ENCODE data around the gene DUSP21.
"Not testable (repeated sequence)": the region's sequence is repeated elsewhere in the genome, so short reads cannot be mapped to it uniquely, and the experiment has no call there.

DUSP21 gene

DNA sequence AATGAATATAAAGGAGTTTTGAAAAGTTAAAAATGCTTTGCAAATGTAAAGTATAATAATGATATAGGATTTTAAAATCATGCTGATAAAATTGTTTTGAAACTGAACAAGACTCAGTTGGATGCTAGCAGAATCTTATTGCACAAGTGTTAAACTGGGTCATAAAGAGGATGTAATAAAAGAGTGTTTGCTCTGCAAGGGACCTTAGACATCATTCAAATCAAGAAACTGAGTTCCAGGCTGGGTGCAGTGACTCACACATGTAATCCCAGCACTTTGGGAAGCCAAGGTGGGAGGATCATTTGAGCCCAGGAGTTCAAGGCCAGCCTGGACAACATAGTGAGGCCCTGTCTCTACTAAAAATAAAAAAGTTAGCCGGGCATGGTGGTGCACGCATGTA lies 27.5 kb upstream of the DUSP21 start:
- Histone ChIP-seq H2AFZ (ENCODE audit: low read length) (no peak overlapping the region), H4K8ac (ENCODE audit: low read depth, low read length) (no peak overlapping the region), H2AK5ac (ENCODE audit: low read depth, low read length) (no peak overlapping the region), H2BK120ac (ENCODE audit: low read depth, low read length) (no peak overlapping the region), H2BK12ac (ENCODE audit: low read length) (no peak overlapping the region), H2BK5ac (ENCODE audit: low read length) (no peak overlapping the region), H3K14ac (ENCODE audit: low read length) (no peak overlapping the region), H3K9ac (ENCODE audit: low read depth, low read length, poor library complexity) (no peak overlapping the region), H3K4ac (ENCODE audit: low read length) (no peak overlapping the region), H3K23ac (ENCODE audit: low read depth, low read length, poor library complexity) (no peak overlapping the region), H4K91ac (ENCODE audit: low read depth, low read length, poor library complexity) (no peak overlapping the region), H3K79me1 (ENCODE audit: low read depth, low read length) (no peaks in the 10 kb centered on the region), H3K36me3 (replicated peaks in 1 of 2; ENCODE audit: control insufficient read depth in 2 of 2, insufficient read depth in 2 of 2, low read length in 2 of 2) (no peaks in the 10 kb centered on the region), H3K4me3 (ENCODE audit: low read length in 2 of 2) (no peak overlapping the region), H3K27ac (replicated peaks; ENCODE audit: low read length) (no peak overlapping the region), H3K9me3 (replicated peaks in 1 of 2; ENCODE audit: control insufficient read depth in 2 of 2, insufficient read depth in 1 of 2, low read depth in 1 of 2, low read length in 2 of 2) (no peaks in the 10 kb centered on the region), H3K27me3 (ENCODE audit: control insufficient read depth in 3 of 3, insufficient read depth in 3 of 3, low read depth in 1 of 3, low read length in 3 of 3) (no peaks in the 10 kb centered on the region), H3K18ac (ENCODE audit: low read length) (no peak overlapping the region), H3K4me2 (ENCODE audit: insufficient read depth, low read length, poor library complexity, severe bottlenecking) (no peak overlapping the region), H3K4me1 (ENCODE audit: control insufficient read depth in 2 of 2, insufficient read depth in 1 of 2, low read depth in 1 of 2, low read length in 2 of 2) (no peaks in the 10 kb centered on the region), H2BK15ac (ENCODE audit: low read length) (no peak overlapping the region)
- DNase-seq (ENCODE audit: low spot score): no peak
- WGBS, 2 donors (ENCODE audit: extremely low coverage in 2 of 2, insufficient read length in 2 of 2, insufficient replicate concordance in 1 of 2): no CpG with 5 or more reads among the region's 2 CpGs

DNA sequence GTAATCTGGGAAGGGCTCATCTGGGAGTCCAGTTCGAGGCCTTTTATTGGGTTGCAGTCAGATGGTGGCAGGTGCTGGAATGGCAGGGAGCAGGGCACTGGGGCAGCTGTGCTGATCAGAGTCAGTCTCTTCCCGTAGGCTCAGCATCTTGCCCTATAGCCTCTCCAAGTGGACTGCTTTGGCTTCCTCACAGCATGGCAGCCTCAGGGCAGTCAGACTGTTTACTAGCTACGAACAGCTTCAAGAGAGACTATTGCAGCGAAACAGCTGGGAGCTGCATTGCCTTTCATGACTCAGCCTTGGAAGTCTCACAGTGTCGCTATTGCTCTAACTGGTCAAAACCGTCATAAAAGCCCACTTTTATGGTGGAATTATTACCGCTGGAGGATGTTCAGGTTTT lies 26.8 kb upstream of the DUSP21 start:
- Histone ChIP-seq H4K8ac (ENCODE audit: low read depth, low read length) (no peak overlapping the region), H3K4me3 (ENCODE audit: low read length in 2 of 2) (no peak overlapping the region), H3K9ac (ENCODE audit: low read depth, low read length, poor library complexity) (no peak overlapping the region), H3K18ac (ENCODE audit: low read length) (no peak overlapping the region), H3K4me1 (ENCODE audit: control insufficient read depth in 2 of 2, insufficient read depth in 1 of 2, low read depth in 1 of 2, low read length in 2 of 2) (no peaks in the 10 kb centered on the region), H4K91ac (ENCODE audit: low read depth, low read length, poor library complexity) (no peak overlapping the region), H2AFZ (ENCODE audit: low read length) (no peak overlapping the region), H3K23ac (ENCODE audit: low read depth, low read length, poor library complexity) (no peak overlapping the region), H3K4ac (ENCODE audit: low read length) (no peak overlapping the region), H2BK15ac (ENCODE audit: low read length) (no peak overlapping the region), H2BK5ac (ENCODE audit: low read length) (no peak overlapping the region), H3K27me3 (ENCODE audit: control insufficient read depth in 3 of 3, insufficient read depth in 3 of 3, low read depth in 1 of 3, low read length in 3 of 3) (no peaks in the 10 kb centered on the region), H3K14ac (ENCODE audit: low read length) (no peak overlapping the region), H3K27ac (replicated peaks; ENCODE audit: low read length) (no peak overlapping the region), H3K36me3 (replicated peaks in 1 of 2; ENCODE audit: control insufficient read depth in 2 of 2, insufficient read depth in 2 of 2, low read length in 2 of 2) (no peaks in the 10 kb centered on the region), H3K79me1 (ENCODE audit: low read depth, low read length) (no peaks in the 10 kb centered on the region), H2AK5ac (ENCODE audit: low read depth, low read length) (no peak overlapping the region), H2BK120ac (ENCODE audit: low read depth, low read length) (no peak overlapping the region), H3K4me2 (ENCODE audit: insufficient read depth, low read length, poor library complexity, severe bottlenecking) (no peak overlapping the region), H2BK12ac (ENCODE audit: low read length) (no peak overlapping the region), H3K9me3 (replicated peaks in 1 of 2; ENCODE audit: control insufficient read depth in 2 of 2, insufficient read depth in 1 of 2, low read depth in 1 of 2, low read length in 2 of 2) (no peaks in the 10 kb centered on the region)
- DNase-seq (ENCODE audit: low spot score): no peak
- WGBS, 2 donors (ENCODE audit: extremely low coverage in 2 of 2, insufficient read length in 2 of 2, insufficient replicate concordance in 1 of 2): no CpG with 5 or more reads among the region's 7 CpGs

DNA sequence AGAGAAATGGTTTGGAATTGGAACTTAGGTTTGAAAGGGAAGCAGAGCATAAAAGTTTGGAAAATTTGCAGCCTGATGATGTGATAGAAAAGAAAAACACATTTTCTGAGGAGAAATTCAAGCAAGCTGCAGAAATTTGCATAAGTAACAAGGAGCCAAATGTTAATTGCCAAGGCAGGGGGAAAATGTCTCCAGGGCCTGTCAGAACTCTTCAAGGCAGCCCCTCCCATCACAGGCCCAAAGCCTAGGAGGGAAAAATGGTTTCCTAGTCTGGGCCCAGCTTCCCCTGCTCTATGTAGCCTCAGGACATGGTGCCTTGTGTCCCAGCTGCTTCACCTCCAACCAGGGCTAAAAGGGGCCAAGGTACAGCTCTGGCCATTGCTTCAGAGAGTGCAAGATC lies 21.2 kb upstream of the DUSP21 start:
- H3K27ac ChIP-seq (replicated peaks; ENCODE audit: low read length): no peak overlapping the region
- H3K18ac ChIP-seq (ENCODE audit: low read length): no peak overlapping the region
- H4K8ac ChIP-seq (ENCODE audit: low read depth, low read length): no peak overlapping the region
- H4K91ac ChIP-seq (ENCODE audit: low read depth, low read length, poor library complexity): no peak overlapping the region
- no peak overlapping the region for H3K4me2 ChIP-seq (ENCODE audit: insufficient read depth, low read length, poor library complexity, severe bottlenecking)
- no peak overlapping the region for H3K4ac ChIP-seq (ENCODE audit: low read length)
- no peaks in the 10 kb centered on the region for H3K27me3 ChIP-seq (ENCODE audit: control insufficient read depth in 3 of 3, insufficient read depth in 3 of 3, low read depth in 1 of 3, low read length in 3 of 3)
- H2BK120ac ChIP-seq (ENCODE audit: low read depth, low read length): no peak overlapping the region
- no peaks in the 10 kb centered on the region for H3K4me1 ChIP-seq (ENCODE audit: control insufficient read depth in 2 of 2, insufficient read depth in 1 of 2, low read depth in 1 of 2, low read length in 2 of 2)
- H3K14ac ChIP-seq (ENCODE audit: low read length): no peak overlapping the region
- no peak overlapping the region for H2BK12ac ChIP-seq (ENCODE audit: low read length)
- H2AFZ ChIP-seq (ENCODE audit: low read length): no peak overlapping the region
- no peak overlapping the region for H2BK15ac ChIP-seq (ENCODE audit: low read length)
- DNase-seq (ENCODE audit: low spot score): no peak
- H2BK5ac ChIP-seq (ENCODE audit: low read length): no peak overlapping the region
- H3K9me3 ChIP-seq (replicated peaks in 1 of 2; ENCODE audit: control insufficient read depth in 2 of 2, insufficient read depth in 1 of 2, low read depth in 1 of 2, low read length in 2 of 2): no peaks in the 10 kb centered on the region
- no peaks in the 10 kb centered on the region for H3K36me3 ChIP-seq (replicated peaks in 1 of 2; ENCODE audit: control insufficient read depth in 2 of 2, insufficient read depth in 2 of 2, low read length in 2 of 2)
- no peak overlapping the region for H2AK5ac ChIP-seq (ENCODE audit: low read depth, low read length)
- H3K4me3 ChIP-seq (ENCODE audit: low read length in 2 of 2): no peak overlapping the region
- H3K79me1 ChIP-seq (ENCODE audit: low read depth, low read length): no peaks in the 10 kb centered on the region
- H3K23ac ChIP-seq (ENCODE audit: low read depth, low read length, poor library complexity): no peak overlapping the region
- no peak overlapping the region for H3K9ac ChIP-seq (ENCODE audit: low read depth, low read length, poor library complexity)

DNA sequence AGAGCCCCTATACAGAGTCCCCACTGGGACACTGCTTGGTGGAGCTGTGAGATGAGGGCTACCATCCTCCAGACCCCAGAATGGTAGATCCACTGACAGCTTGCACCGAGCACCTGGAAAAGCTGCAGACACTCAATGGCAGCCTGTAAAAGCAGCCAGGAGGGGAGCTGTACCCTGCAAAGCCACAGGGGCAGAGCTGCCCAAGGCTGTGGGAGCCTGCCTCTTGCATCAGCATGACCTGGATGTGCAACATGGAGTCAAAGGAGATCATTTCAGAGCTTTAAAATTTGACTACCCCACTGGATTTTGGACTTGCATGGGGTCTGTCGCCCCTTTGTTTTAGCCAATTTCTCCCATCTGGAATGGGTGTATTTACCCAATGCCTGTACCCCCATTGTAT lies 20.6 kb upstream of the DUSP21 start:
- DNase-seq (ENCODE audit: low spot score); H3K14ac ChIP-seq (ENCODE audit: low read length); H3K4me2 ChIP-seq (ENCODE audit: insufficient read depth, low read length, poor library complexity, severe bottlenecking); H2BK5ac ChIP-seq (ENCODE audit: low read length); H3K18ac ChIP-seq (ENCODE audit: low read length); H4K91ac ChIP-seq (ENCODE audit: low read depth, low read length, poor library complexity); H3K79me1 ChIP-seq (ENCODE audit: low read depth, low read length); H3K9me3 ChIP-seq (replicated peaks in 1 of 2; ENCODE audit: control insufficient read depth in 2 of 2, insufficient read depth in 1 of 2, low read depth in 1 of 2, low read length in 2 of 2); H3K4me3 ChIP-seq (ENCODE audit: low read length in 2 of 2); H3K27ac ChIP-seq (replicated peaks; ENCODE audit: low read length); H2BK120ac ChIP-seq (ENCODE audit: low read depth, low read length); H3K27me3 ChIP-seq (ENCODE audit: control insufficient read depth in 3 of 3, insufficient read depth in 3 of 3, low read depth in 1 of 3, low read length in 3 of 3); H3K4me1 ChIP-seq (ENCODE audit: control insufficient read depth in 2 of 2, insufficient read depth in 1 of 2, low read depth in 1 of 2, low read length in 2 of 2); H2BK12ac ChIP-seq (ENCODE audit: low read length); H4K8ac ChIP-seq (ENCODE audit: low read depth, low read length); H2AK5ac ChIP-seq (ENCODE audit: low read depth, low read length); H3K4ac ChIP-seq (ENCODE audit: low read length); H2BK15ac ChIP-seq (ENCODE audit: low read length); H3K23ac ChIP-seq (ENCODE audit: low read depth, low read length, poor library complexity); H2AFZ ChIP-seq (ENCODE audit: low read length); H3K36me3 ChIP-seq (replicated peaks in 1 of 2; ENCODE audit: control insufficient read depth in 2 of 2, insufficient read depth in 2 of 2, low read length in 2 of 2); H3K9ac ChIP-seq (ENCODE audit: low read depth, low read length, poor library complexity): not testable (repeated sequence)
- no CpG with 5 or more reads among the region's 2 CpGs for WGBS, 2 donors (ENCODE audit: extremely low coverage in 2 of 2, insufficient read length in 2 of 2, insufficient replicate concordance in 1 of 2)

All from neuronal stem cell (in vitro differentiated cells).